Activated CD8-positive, alpha-beta T cell treated with anti-CD3 and anti-CD28 coated beads for 36 hours (primary cell): ENCODE measurements around the gene PYGM. TPM values are rescaled to one million over a fixed set of nuclear protein-coding genes. Genes with fewer than 3 reads are reported as not detected.

ENCODE experiments used
- ATAC-seq: fragments of 200-7000 bp; cut with Tn5 transposase; one replicate; pipeline ENCODE4 v1.10.0; 2021; ENCODE audit warnings: mild to moderate bottlenecking, moderate library complexity
- CTCF ChIA-PET: fragments of 350-600 bp; sonication (Branson Sonifier 250); formaldehyde crosslinking; loops from one replicate; lab custom pipeline; 2021; ENCODE audit warnings: antibody characterized with exemption; lab: Charles Lee
- POLR2A ChIA-PET: fragments of 350-600 bp; sonication (Branson Sonifier 250); formaldehyde crosslinking; loops from one replicate; lab custom pipeline; 2021; ENCODE audit warnings: antibody characterized with exemption; lab: Charles Lee
- DNase-seq: peaks from one replicate; pipeline ENCODE4 v3.0.0-alpha.2; 2020
- H3K27ac Mint-ChIP-seq: one replicate; pipeline ENCODE4 v1.8.0; 2021; ENCODE audit warnings: mild to moderate bottlenecking, mixed read lengths
- H3K27me3 Mint-ChIP-seq: one replicate; pipeline ENCODE4 v1.8.0; 2021; ENCODE audit warnings: mixed read lengths
- H3K36me3 Mint-ChIP-seq: one replicate; pipeline ENCODE4 v1.8.0; 2021; ENCODE audit warnings: low read depth, mixed read lengths
- H3K4me1 Mint-ChIP-seq: one replicate; pipeline ENCODE4 v1.8.0; 2021; ENCODE audit warnings: low read depth, mixed read lengths
- H3K4me3 Mint-ChIP-seq: one replicate; pipeline ENCODE4 v1.8.0; 2021; ENCODE audit warnings: mild to moderate bottlenecking, moderate library complexity, mixed read lengths
- H3K9me3 Mint-ChIP-seq: one replicate; pipeline ENCODE4 v1.8.0; 2021; ENCODE audit warnings: mixed read lengths
- CTCF ChIP-seq: fragments of 200-600 bp; IDR thresholded peaks from one replicate; pipeline ENCODE4 v1.8.0; 2022; ENCODE audit warnings: antibody characterized with exemption, mild to moderate bottlenecking
- intact Hi-C: fragments of 100-400 bp; cut with micrococcal nuclease; formaldehyde crosslinking; loops from one replicate; pipeline ENCODE4 v1.10.0; 2022
- total RNA-seq, 2 experiments: library from RNA; stranded (reverse); gene quantifications; one replicate each; pipeline ENCODE4 v1.2.3, GENCODE V29; 2021

PYGM gene
- total RNA-seq, 2 experiments from 2014 or later = 1.2 to 3.3 TPM

GRCh38 chr11:64769283-64769682 lies 9.5 kb upstream of the PYGM start:
- H3K4me3 Mint-ChIP-seq = no peak overlapping the region
- POLR2A ChIA-PET = interaction anchor here (1.3 to 24.1 kb wide), 4 partner anchors 7 to 25 kb away, joined by 3 to 331 read pairs (median 158); partner anchors contain the start of genes PYGM, RASGRP2 and SF1
- H3K27ac Mint-ChIP-seq = peak overlapping the region; percentile 86
- no peak for TF ChIP-seq CTCF
- H3K27me3 Mint-ChIP-seq = no peaks in the 10 kb centered on the region
- H3K9me3 Mint-ChIP-seq = no peaks in the 10 kb centered on the region
- peaks cover 89% of the 10 kb centered on the region for H3K4me1 Mint-ChIP-seq
- intact Hi-C loops = no loop called here
- DNase-seq = no peak
- peaks cover 90% of the 10 kb centered on the region for H3K36me3 Mint-ChIP-seq
- CTCF ChIA-PET = interaction anchor here (2.0 to 2.6 kb wide), 2 partner anchors 25 to 81 kb away, joined by 5 to 18 read pairs; partner anchors contain the start of gene RASGRP2
- no peak for ATAC-seq

GRCh38 chr11:64768300-64768694 lies 8.5 kb upstream of the PYGM start:
- ATAC-seq = no peak
- Mint-ChIP-seq H3K9me3 (no peaks in the 10 kb centered on the region), H3K4me1 (peaks cover 91% of the 10 kb centered on the region), H3K27me3 (no peaks in the 10 kb centered on the region), H3K36me3 (peaks cover 91% of the 10 kb centered on the region), H3K27ac (peak overlapping the region; percentile 86), H3K4me3 (no peak overlapping the region)
- intact Hi-C loops = no loop called here
- POLR2A ChIA-PET = interaction anchor here (0.6 to 24.1 kb wide), 6 partner anchors 5 to 85 kb away, joined by 3 to 331 read pairs (median 156); partner anchors contain the start of genes PYGM, RASGRP2 and SF1
- CTCF ChIA-PET = interaction anchor here (0.5 to 2.6 kb wide), 12 partner anchors 8 to 197 kb away, joined by 3 to 18 read pairs (median 4); partner anchors contain the start of genes PYGM and RASGRP2
- no peak for DNase-seq
- TF ChIP-seq CTCF = no peak

GRCh38 chr11:64767344-64768299 lies 7.8 kb upstream of the PYGM start:
- Mint-ChIP-seq H3K4me1 (peaks cover 91% of the 10 kb centered on the region), H3K27ac (peak overlapping the region; percentile 86), H3K4me3 (no peak overlapping the region), H3K36me3 (peaks cover 89% of the 10 kb centered on the region), H3K9me3 (no peaks in the 10 kb centered on the region), H3K27me3 (no peaks in the 10 kb centered on the region)
- peak; percentile 48 for ATAC-seq
- TF ChIP-seq CTCF = peak; percentile 94
- POLR2A ChIA-PET = interaction anchor here (0.6 to 24.1 kb wide), 6 partner anchors 5 to 86 kb away, joined by 3 to 331 read pairs (median 156); partner anchors contain the start of genes PYGM, RASGRP2 and SF1
- peak; percentile 95 for DNase-seq
- CTCF ChIA-PET = interaction anchor here (0.5 to 2.6 kb wide), 12 partner anchors 8 to 198 kb away, joined by 3 to 18 read pairs (median 4); partner anchors contain the start of genes PYGM and RASGRP2
- intact Hi-C loops = no loop called here

- ATAC-seq = no peak
These were observed 7.1 kb upstream of the PYGM start for GRCh38 chr11:64766881-64767280.

More at GRCh38 chr11:64766881-64767280, 7.1 kb upstream of the PYGM start:
- H3K4me3 Mint-ChIP-seq = no peak overlapping the region
- peak overlapping the region; percentile 86 for H3K27ac Mint-ChIP-seq
- H3K36me3 Mint-ChIP-seq = peaks cover 88% of the 10 kb centered on the region
- POLR2A ChIA-PET = interaction anchor here (0.6 to 24.1 kb wide), 5 partner anchors 4 to 95 kb away, joined by 3 to 331 read pairs (median 308); partner anchors contain the start of genes PYGM, RASGRP2 and SF1
- intact Hi-C loops = no loop called here
- no peak for TF ChIP-seq CTCF
- no peaks in the 10 kb centered on the region for H3K9me3 Mint-ChIP-seq
- peaks cover 91% of the 10 kb centered on the region for H3K4me1 Mint-ChIP-seq
- CTCF ChIA-PET = interaction anchor here (1.6 to 5.0 kb wide), 6 partner anchors 9 to 34 kb away, joined by 4 to 45 read pairs (median 17); partner anchors contain the start of gene RASGRP2
- no peak for DNase-seq
- no peaks in the 10 kb centered on the region for H3K27me3 Mint-ChIP-seq
